ENCODE data around the gene CTNNA2.
"Not testable (repeated sequence)": the region's sequence is repeated elsewhere in the genome, so short reads cannot be mapped to it uniquely, and the experiment has no call there.

Gene CTNNA2

GRCh38 chr2:80141007-80141726 is 628.3 kb downstream of the CTNNA2 start:
- no peak for DNase-seq (ENCODE audit: low read depth, low spot score)

DNA sequence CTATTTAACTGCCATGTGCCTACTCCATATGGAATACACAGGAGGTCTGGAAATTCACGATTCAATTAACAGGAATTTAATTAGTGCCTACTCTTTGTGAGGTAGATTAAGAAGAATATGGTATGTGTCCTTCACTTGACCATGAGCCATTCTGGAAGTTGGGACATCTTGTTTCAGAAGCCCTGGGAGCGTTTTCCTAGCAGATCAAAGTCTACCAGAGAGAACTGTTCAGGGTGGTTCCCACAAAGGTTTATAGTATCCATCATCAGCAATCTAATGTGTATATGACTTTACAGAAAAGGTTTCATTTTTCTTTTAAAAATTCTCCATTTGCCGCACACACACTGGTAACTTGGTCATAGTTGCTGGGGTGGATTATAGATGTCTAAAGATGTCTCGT is 632.6 kb downstream of the CTNNA2 start:
- no peak for DNase-seq (ENCODE audit: low read depth, low spot score)

- not testable (repeated sequence) for DNase-seq (ENCODE audit: low read depth, low spot score)
These were observed 633.9 kb downstream of the CTNNA2 start for GRCh38 chr2:80146757-80147156.

DNA sequence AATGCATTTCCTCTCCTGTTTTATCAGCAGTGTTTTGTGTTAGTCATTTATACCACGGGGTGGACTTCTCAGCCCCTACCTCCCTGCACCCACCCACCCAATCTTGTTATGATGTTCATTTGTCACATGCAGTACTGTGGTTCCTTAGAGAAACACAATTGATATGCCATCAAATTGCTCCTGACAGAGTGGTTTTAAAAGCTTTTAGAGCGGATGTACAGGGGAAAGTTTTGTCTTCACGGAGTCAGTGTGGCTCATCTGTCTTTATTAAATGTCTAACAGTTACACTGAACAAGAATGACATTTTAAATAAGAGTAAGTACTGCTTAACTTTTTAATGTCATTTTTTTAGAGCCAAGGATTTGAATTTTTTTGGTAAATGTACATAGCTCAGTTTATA is 634.8 kb downstream of the CTNNA2 start:
- no peak for DNase-seq (ENCODE audit: low read depth, low spot score)

DNA sequence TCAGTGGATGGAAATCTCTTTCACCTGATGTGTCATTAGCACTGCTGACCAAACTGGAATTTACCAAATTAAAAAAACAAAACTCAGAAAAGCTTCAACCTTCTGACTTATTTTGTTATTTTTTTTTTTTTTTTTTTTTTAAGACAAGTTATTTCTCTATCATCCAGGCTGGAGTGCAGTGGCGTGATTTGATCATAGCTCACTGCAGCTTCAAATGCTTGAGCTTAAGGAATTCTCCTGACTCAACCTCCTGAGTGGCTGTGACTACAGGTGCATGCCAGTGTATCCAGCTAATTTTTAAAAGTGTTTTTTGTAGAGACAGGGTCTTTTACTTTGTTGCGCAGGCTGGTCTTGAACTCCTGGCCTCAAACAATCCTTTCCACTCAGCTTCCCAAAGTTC is 636.1 kb downstream of the CTNNA2 start:
- DNase-seq (ENCODE audit: low read depth, low spot score) = no peak

DNA sequence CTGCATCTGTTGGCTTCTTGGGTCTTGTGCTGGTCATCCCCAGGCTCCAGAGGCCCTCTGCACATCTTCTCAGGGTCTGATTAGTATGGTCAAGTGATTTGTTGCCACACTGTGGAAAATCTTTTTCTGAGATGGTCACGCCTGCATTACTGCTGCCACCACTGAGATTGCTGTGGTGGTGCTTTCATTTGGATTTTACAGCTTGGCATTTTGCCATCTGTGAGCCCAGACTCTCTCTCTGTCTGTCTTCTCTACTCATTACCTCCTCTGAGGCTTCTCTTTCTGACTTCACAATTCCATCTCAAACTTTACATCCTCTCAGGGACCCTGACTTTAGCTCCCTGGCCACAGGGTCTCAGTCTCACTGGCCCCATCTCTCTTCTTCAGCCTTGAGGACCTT is 637.1 kb downstream of the CTNNA2 start:
- DNase-seq (ENCODE audit: low read depth, low spot score) = no peak

DNA sequence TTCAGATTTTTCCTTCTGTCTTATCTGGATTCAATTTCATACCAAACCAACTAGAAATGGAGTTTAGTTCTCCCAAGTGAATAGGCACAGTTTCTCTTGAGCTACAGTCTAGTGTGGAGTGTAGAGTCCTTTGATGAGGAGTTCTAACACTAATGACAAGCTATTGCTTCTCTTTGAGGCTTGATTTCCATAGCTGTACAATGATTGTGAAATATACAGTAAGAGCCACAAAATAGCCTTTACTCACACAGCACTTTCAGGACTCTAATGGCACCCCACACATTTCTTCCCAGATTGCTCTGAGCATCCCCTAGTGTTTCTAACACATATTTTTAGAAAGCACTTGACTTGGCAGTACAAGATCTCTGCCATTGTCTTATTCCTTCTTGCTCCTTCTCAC is 638.4 kb downstream of the CTNNA2 start:
- DNase-seq (ENCODE audit: low read depth, low spot score) = no peak

DNA sequence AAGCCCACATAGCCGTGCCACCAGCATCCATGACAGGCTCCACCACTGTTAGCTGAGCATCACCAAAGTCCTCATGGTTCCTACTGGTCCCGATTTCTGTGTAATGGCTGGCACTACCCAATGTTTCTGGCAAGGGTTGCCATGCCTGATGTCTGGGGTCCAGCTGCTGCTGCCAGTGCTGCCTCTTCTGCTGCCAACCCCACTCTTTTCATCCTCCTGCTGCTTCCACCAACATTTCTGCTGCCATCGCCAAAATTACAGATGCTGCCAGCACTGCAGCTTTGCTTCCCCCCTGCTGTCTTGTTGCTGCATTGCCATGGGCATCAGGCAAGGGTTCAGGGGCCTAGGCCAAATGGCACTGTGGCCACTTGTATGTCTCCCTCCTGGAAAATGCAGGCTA is 638.8 kb downstream of the CTNNA2 start:
- DNase-seq (ENCODE audit: low read depth, low spot score) = no peak

DNA sequence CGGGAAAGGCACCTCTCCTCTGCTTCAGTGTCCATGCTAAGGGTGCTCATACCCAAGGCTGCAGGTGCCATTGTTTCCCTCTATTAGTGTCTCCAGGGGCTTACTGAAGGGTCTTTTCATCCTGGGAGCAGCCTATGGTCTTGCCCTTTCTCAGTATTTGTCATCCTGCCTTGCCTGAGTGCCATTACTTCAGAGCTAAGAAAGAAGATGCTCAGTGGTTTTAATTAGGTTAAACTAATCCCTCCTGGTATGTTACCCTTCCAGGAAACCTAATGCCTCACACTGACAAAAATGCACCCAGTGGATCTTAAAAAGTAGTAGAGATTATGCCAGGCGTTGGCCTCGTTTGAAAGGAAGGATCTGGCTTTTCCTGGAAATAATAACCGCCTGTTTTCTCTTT is 640.3 kb downstream of the CTNNA2 start:
- DNase-seq (ENCODE audit: low read depth, low spot score) = no peak

GRCh38 chr2:80153768-80154167 is 640.9 kb downstream of the CTNNA2 start:
- DNase-seq (ENCODE audit: low read depth, low spot score) = no peak

GRCh38 chr2:80154231-80154915 is 641.5 kb downstream of the CTNNA2 start:
- DNase-seq (ENCODE audit: low read depth, low spot score) = no peak

DNA sequence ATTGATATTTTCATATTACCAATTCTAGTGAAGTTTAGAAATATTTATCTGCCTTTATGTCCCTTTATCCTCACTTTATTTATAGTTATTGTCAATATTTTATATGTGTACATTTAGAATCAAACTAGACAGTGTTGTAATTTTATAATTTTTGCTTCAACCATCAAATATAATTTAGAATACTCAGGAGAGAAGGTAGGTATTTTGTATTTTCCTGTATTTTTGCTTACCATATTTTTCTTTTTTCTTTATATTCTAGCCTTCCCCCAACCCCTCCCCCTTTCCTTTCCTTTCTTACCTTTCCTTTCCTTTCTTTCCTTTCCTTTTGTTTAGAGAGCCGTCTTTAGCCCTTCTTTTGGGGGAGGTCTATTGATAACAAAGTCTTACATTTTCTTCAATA is 651.5 kb downstream of the CTNNA2 start:
- DNase-seq (ENCODE audit: low read depth, low spot score) = no peak

DNA sequence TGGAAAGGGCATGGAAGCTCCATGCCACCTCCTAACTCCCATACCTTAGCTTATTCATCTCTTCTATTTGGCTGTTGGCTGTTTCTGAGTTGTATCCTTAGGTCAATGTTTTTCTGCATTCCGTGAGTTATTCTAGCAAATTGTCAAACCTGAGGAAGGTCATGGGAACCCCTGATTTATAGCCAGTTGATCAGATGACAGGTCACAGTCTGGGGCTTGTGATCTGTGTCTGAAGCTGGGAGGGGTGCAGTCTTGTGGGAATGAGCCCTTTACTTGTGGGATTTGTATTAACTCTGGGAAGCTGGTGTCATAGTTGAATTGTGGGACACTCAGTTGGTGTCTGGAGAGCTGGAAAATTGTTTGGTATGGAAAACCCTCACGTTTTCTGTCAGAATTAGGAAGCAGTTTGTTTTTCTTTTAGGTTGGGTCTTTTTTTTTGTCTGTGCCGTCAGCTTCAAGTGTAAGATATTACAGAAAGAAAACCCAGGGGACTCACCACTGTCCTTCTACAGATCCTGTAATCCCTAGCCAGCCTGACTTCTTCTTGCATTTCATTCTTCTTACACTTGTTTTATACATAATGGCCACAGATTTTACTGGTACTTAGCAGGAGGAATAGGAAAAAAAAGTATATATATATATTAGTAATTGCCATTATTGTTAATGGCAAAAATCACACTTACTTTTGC is 653.8 kb downstream of the CTNNA2 start:
- no peak for DNase-seq (ENCODE audit: low read depth, low spot score)

DNA sequence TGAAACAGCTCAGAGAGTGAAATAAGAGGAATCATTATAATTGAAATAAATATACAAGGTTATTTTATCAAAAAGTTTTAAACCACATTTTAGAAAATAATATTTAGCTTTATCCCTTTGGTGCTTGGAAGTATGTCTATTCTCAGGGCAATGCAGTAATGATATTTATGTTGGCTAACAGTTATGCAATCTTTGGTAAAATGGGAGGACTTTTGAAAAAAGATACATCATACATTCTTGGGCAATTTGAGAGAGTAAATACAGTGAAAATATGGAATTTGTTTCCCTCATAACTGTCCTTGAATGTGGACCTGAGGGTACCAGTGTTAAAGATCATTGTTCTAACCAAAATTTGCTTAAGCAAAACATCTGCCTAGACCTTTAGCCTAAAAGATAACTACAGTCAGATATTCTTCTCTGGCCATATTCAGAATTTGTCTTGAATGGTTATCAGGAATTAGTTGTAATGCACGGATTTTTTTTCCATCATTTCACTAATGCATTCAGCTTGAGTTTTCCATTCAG is 654.5 kb downstream of the CTNNA2 start:
- DNase-seq (ENCODE audit: low read depth, low spot score) = no peak

- DNase-seq (ENCODE audit: low read depth, low spot score) = no peak
These were observed 655.2 kb downstream of the CTNNA2 start for GRCh38 chr2:80168037-80168436.

DNA sequence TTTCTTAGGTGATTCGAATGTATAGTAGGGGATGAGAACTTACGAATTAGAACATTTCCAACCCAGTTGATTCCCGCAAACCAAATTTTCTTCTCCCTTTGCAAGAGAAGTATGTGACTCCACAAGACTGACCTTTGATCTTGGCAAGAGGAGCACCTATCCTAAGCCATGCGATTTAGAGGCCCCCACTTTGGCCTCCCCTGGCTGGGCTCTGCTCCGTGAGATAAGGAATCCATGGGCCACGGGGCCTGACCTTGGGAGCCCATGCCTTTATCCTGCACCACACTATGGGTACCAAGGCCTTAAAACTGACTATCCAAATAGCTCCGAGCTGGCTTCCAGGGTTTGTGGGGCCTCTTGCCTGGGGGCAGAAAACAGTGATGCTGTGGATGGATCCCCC is 656.0 kb downstream of the CTNNA2 start:
- no peak for DNase-seq (ENCODE audit: low read depth, low spot score)

- no peak for DNase-seq (ENCODE audit: low read depth, low spot score)
These were observed 657.2 kb downstream of the CTNNA2 start for GRCh38 chr2:80169811-80170594.

- no peak for DNase-seq (ENCODE audit: low read depth, low spot score)
These were observed 672.2 kb downstream of the CTNNA2 start for GRCh38 chr2:80185091-80185490.

DNA sequence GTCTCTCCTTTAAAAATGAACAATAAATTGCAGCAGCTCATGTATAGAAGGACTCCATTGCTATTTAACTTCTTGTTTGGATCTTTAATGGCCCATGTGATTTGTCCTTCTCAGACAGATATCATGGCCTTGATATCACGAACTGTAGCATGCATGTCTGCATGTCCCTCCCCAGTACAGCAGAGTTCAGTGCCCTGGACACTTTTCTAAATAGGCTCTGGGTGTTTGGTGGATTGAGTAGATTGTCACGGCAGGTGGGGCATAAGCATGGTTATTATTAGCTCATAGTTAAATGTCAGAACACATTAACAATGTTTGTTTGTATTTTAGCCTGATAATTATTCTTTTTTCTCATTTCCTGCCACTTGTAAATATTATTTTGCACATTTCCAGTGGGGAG is 673.4 kb downstream of the CTNNA2 start:
- no peak for DNase-seq (ENCODE audit: low read depth, low spot score)

DNA sequence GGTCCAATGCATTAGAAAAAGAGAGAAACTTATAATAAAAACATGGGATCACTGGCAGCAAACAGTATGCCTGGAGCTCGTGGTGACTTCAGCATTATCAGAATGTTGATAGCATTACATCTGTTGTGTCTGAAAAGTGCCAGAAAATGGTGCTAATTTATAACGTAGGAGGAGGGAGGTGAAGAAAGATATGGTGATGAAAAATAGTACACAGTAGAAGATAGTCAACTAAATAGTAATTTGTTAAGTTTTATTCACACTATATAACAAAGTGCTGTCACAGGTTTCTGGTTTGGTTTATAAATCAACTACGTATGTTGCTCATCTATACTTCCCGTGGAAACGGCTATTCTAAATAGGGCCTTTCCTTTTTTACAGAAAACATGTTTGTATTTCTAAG is 674.3 kb downstream of the CTNNA2 start:
- DNase-seq (ENCODE audit: low read depth, low spot score) = no peak

DNA sequence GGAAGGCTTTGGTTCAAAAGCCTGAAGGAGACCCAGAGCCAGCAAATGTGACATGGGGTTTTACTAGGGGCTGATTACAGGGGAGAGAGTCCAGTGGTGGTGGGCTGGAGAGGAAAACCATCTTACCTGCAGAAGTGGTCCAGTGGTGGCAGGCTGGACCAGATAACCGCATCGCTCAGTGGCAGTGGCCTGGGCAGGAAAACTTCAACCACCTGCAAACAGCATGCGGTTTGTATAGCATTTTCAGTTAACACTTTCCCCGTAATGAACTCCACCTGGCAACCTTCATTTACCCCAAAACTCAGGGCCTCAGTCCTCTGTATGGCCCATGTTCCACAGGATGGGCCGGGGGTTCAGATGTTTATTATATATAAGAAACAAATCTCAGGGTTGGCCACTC is 677.3 kb downstream of the CTNNA2 start:
- no peak for DNase-seq (ENCODE audit: low read depth, low spot score)

DNA sequence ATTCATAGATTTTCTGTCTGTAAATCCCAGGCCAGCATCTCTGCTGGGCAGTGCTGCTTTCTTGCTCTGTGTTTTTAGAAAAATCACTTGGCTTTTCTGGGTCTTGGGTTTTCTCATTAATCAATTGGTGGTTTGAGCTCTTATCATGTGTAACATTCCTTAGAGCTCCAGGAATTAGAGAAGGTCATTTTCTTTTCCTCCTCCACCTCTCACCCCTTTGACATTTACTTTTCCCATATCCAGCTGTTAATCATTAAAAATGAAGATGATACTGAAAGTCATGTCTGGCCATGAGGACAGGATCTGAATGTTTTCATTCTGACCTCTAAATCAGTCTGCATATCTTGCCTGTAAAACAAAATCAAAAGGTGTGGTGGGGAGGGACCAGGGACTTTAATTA is 680.7 kb downstream of the CTNNA2 start:
- DNase-seq (ENCODE audit: low read depth, low spot score) = no peak

Data from activated naive CD8-positive, alpha-beta T cell treated with anti-CD3 and anti-CD28 coated beads, Interleukin-2, amount 50 U/mL, for 16 hours (primary cell).